Measurements from ENCODE around the gene HOGA1.
"Not testable (repeated sequence)": the region's sequence is repeated elsewhere in the genome, so short reads cannot be mapped to it uniquely, and the experiment has no call there.

Gene HOGA1

GRCh38 chr10:97649405-97649750 lies 65.2 kb downstream of the HOGA1 start:
- H3K27me3 ChIP-seq (ENCODE audit: control insufficient read depth, insufficient read depth, low read length); H3K4me1 ChIP-seq (ENCODE audit: control insufficient read depth, insufficient read depth, low read length); DNase-seq (ENCODE audit: low read depth, low spot score); H3K9me3 ChIP-seq (ENCODE audit: control insufficient read depth, insufficient read depth, low read length); H3K4me3 ChIP-seq (ENCODE audit: low read length); H3K36me3 ChIP-seq (ENCODE audit: control insufficient read depth, insufficient read depth, low read length); H3K27ac ChIP-seq (ENCODE audit: low read length): not testable (repeated sequence)
- no CpG with 5 or more reads among the region's 4 CpGs for WGBS (ENCODE audit: insufficient coverage, insufficient read length)

GRCh38 chr10:97650726-97651125 lies 66.5 kb downstream of the HOGA1 start:
- H3K27ac ChIP-seq (ENCODE audit: low read length), result no peak overlapping the region
- H3K4me3 ChIP-seq (ENCODE audit: low read length), result no peak overlapping the region
- no peak for DNase-seq (ENCODE audit: low read depth, low spot score)
- peaks cover 9% of the 10 kb centered on the region; the same call in 1 of the 2 replicates for H3K36me3 ChIP-seq (ENCODE audit: control insufficient read depth, insufficient read depth, low read length)
- no peaks in the 10 kb centered on the region for H3K9me3 ChIP-seq (ENCODE audit: control insufficient read depth, insufficient read depth, low read length)
- H3K27me3 ChIP-seq (ENCODE audit: control insufficient read depth, insufficient read depth, low read length), result no peaks in the 10 kb centered on the region
- peaks cover 3% of the 10 kb centered on the region; the same call in 1 of the 2 replicates for H3K4me1 ChIP-seq (ENCODE audit: control insufficient read depth, insufficient read depth, low read length)
- WGBS (ENCODE audit: insufficient coverage, insufficient read length), result no CpG with 5 or more reads among the region's 3 CpGs

- no peaks in the 10 kb centered on the region for H3K9me3 ChIP-seq (ENCODE audit: control insufficient read depth, insufficient read depth, low read length)
- H3K36me3 ChIP-seq (ENCODE audit: control insufficient read depth, insufficient read depth, low read length), result peaks cover 10% of the 10 kb centered on the region; the same call in 1 of the 2 replicates
- DNase-seq (ENCODE audit: low read depth, low spot score), result no peak
- no peak overlapping the region for H3K4me3 ChIP-seq (ENCODE audit: low read length)
- H3K27me3 ChIP-seq (ENCODE audit: control insufficient read depth, insufficient read depth, low read length), result no peaks in the 10 kb centered on the region
- no CpG with 5 or more reads among the region's 3 CpGs for WGBS (ENCODE audit: insufficient coverage, insufficient read length)
- H3K4me1 ChIP-seq (ENCODE audit: control insufficient read depth, insufficient read depth, low read length), result peaks cover 3% of the 10 kb centered on the region; the same call in 1 of the 2 replicates
- no peak overlapping the region for H3K27ac ChIP-seq (ENCODE audit: low read length)
These were observed 67.6 kb downstream of the HOGA1 start for GRCh38 chr10:97651773-97652172.

GRCh38 chr10:97656777-97657176 lies 72.6 kb downstream of the HOGA1 start:
- H3K4me1 ChIP-seq (ENCODE audit: control insufficient read depth, insufficient read depth, low read length), result no peaks in the 10 kb centered on the region
- peaks cover 7% of the 10 kb centered on the region; the same call in 1 of the 2 replicates for H3K36me3 ChIP-seq (ENCODE audit: control insufficient read depth, insufficient read depth, low read length)
- no CpG with 5 or more reads among the region's 5 CpGs for WGBS (ENCODE audit: insufficient coverage, insufficient read length)
- H3K27me3 ChIP-seq (ENCODE audit: control insufficient read depth, insufficient read depth, low read length), result no peaks in the 10 kb centered on the region
- H3K27ac ChIP-seq (ENCODE audit: low read length), result no peak overlapping the region
- H3K9me3 ChIP-seq (ENCODE audit: control insufficient read depth, insufficient read depth, low read length), result no peaks in the 10 kb centered on the region
- no peak overlapping the region for H3K4me3 ChIP-seq (ENCODE audit: low read length)
- no peak for DNase-seq (ENCODE audit: low read depth, low spot score)

GRCh38 chr10:97659589-97659988 lies 75.4 kb downstream of the HOGA1 start:
- Histone ChIP-seq H3K9me3 (ENCODE audit: control insufficient read depth, insufficient read depth, low read length) (no peaks in the 10 kb centered on the region; the same call in 1 of the 2 replicates), H3K27ac (ENCODE audit: low read length) (no peak overlapping the region), H3K4me1 (ENCODE audit: control insufficient read depth, insufficient read depth, low read length) (no peaks in the 10 kb centered on the region), H3K4me3 (ENCODE audit: low read length) (no peak overlapping the region), H3K36me3 (ENCODE audit: control insufficient read depth, insufficient read depth, low read length) (peaks cover 7% of the 10 kb centered on the region; the same call in 1 of the 2 replicates), H3K27me3 (ENCODE audit: control insufficient read depth, insufficient read depth, low read length) (no peaks in the 10 kb centered on the region)
- no peak for DNase-seq (ENCODE audit: low read depth, low spot score)
- WGBS (ENCODE audit: insufficient coverage, insufficient read length), result no CpG with 5 or more reads among the region's 1 CpG
